Uterus (tissue), 4 donors: ENCODE results near the gene TMEM186. TPM values are rescaled to one million over a fixed set of nuclear protein-coding genes. Genes with fewer than 3 reads are reported as not detected.

ENCODE experiments used
- DNase-seq, 2 donors: peaks; one replicate each; pipeline ENCODE4 v3.0.0-alpha.2; 2019 to 2020
- H3K27ac ChIP-seq, 2 donors: fragments of 200-600 bp; sonication (generic); 1 replicate in 1 of 2; 2 replicates in 1 of 2; pipeline ENCODE4 v1.5.1; 2016 to 2018
- H3K27me3 ChIP-seq, 2 donors: fragments of 200-600 bp; sonication (generic); one replicate each; pipeline ENCODE4 v1.5.1; 2018 to 2019; ENCODE audit warnings: control low read depth in 1 of 2
- H3K36me3 ChIP-seq, 2 donors: fragments of 200-600 bp; sonication (generic); one replicate each; pipeline ENCODE4 v1.5.1; 2019; ENCODE audit warnings: control low read depth in 1 of 2
- H3K4me1 ChIP-seq, 2 donors: fragments of 200-600 bp; sonication (generic); one replicate each; pipeline ENCODE4 v1.5.1; 2018 to 2019; ENCODE audit warnings: control low read depth in 1 of 2
- H3K4me3 ChIP-seq, 2 donors: fragments of 200-600 bp; sonication (generic); 1 replicate in 1 of 2; 2 replicates in 1 of 2; pipeline ENCODE4 v1.5.1; 2018 to 2019; ENCODE audit warnings: mild to moderate bottlenecking in 1 of 2
- H3K9me3 ChIP-seq, 2 donors: fragments of 200-600 bp; sonication (generic); one replicate each; pipeline ENCODE4 v1.5.1; 2019; ENCODE audit warnings: control low read depth in 1 of 2
- CTCF ChIP-seq, 4 experiments: fragments of 200-600 bp in 2 of 4; fragments of 450-650 bp in 2 of 4; sonication (generic) in 2 of 4; IDR thresholded peaks; one replicate each; pipeline ENCODE4 v1.5.1; 2016 to 2019; ENCODE audit warnings: antibody characterized with exemption in 4 of 4, mild to moderate bottlenecking in 2 of 4, moderate library complexity in 1 of 4
- POLR2A ChIP-seq, 2 donors: fragments of 450-650 bp; IDR thresholded peaks; one replicate each; pipeline ENCODE4 v1.6.1; 2016; ENCODE audit warnings: antibody characterized with exemption in 2 of 2, mild to moderate bottlenecking in 1 of 2, moderate library complexity in 1 of 2
- intact Hi-C: fragments of 100-400 bp; cut with DNase I; formaldehyde crosslinking; loops from one replicate; pipeline ENCODE4 v1.15.1; 2023; ENCODE audit warnings: low total_unique reads
- total RNA-seq, 4 donors: library from RNA; depleted of rRNA in 3 of 4; stranded (reverse); fragments of >200 nt in 3 of 4; gene quantifications; one replicate each; pipeline versions ENCODE4 v1.1.0 to v1.2.4, GENCODE V29; 2014 to 2023
- donor health status: DM: yes; HTN: yes; CAD: no.

The TMEM186 gene
- total RNA-seq, 4 donors from 2014 or later, result 6.1 to 9.1 (median 8.3) TPM

GRCh38 chr16:8767176-8767575 is 30.3 kb downstream of the TMEM186 start:
- TF ChIP-seq POLR2A (IDR thresholded peaks at IDR 0.05) (no peak), CTCF (IDR thresholded peaks at IDR 0.05) (no peak)
- Histone ChIP-seq H3K4me1 (no peaks in the 10 kb centered on the region), H3K9me3 (no peaks in the 10 kb centered on the region), H3K36me3 (no peaks in the 10 kb centered on the region), H3K4me3 (no peak overlapping the region), H3K27ac (no peak overlapping the region), H3K27me3 (no peaks in the 10 kb centered on the region)
- intact Hi-C loops, result no loop called here
- no peak for DNase-seq

GRCh38 chr16:8764525-8765250 is 32.8 kb downstream of the TMEM186 start:
- TF ChIP-seq POLR2A (IDR thresholded peaks at IDR 0.05), result no peak
- no peak for TF ChIP-seq CTCF (IDR thresholded peaks at IDR 0.05)
- Histone ChIP-seq H3K4me1 (no peaks in the 10 kb centered on the region), H3K9me3 (no peaks in the 10 kb centered on the region), H3K27ac (no peak overlapping the region), H3K27me3 (no peaks in the 10 kb centered on the region), H3K36me3 (no peaks in the 10 kb centered on the region), H3K4me3 (no peak overlapping the region)
- no peak for DNase-seq
- intact Hi-C loops, result no loop called here

- no peaks in the 10 kb centered on the region for H3K36me3 ChIP-seq
- H3K9me3 ChIP-seq, result no peaks in the 10 kb centered on the region
- no peaks in the 10 kb centered on the region for H3K27me3 ChIP-seq
- H3K27ac ChIP-seq, result no peak overlapping the region
- intact Hi-C loops, result no loop called here
- no peaks in the 10 kb centered on the region for H3K4me1 ChIP-seq
- DNase-seq, result no peak
- TF ChIP-seq CTCF (IDR thresholded peaks at IDR 0.05) (no peak), POLR2A (IDR thresholded peaks at IDR 0.05) (no peak)
- no peak overlapping the region for H3K4me3 ChIP-seq
Measured at GRCh38 chr16:8763899-8764298, 33.5 kb downstream of the TMEM186 start.

GRCh38 chr16:8763083-8763482 is 34.4 kb downstream of the TMEM186 start:
- TF ChIP-seq POLR2A (IDR thresholded peaks at IDR 0.05), result no peak
- H3K9me3 ChIP-seq, result no peaks in the 10 kb centered on the region
- H3K4me3 ChIP-seq, result no peak overlapping the region
- H3K4me1 ChIP-seq, result no peaks in the 10 kb centered on the region
- H3K36me3 ChIP-seq, result no peaks in the 10 kb centered on the region
- no peaks in the 10 kb centered on the region for H3K27me3 ChIP-seq
- DNase-seq, result no peak
- no peak overlapping the region for H3K27ac ChIP-seq
- intact Hi-C loops, result no loop called here

GRCh38 chr16:8762254-8762653 is 35.2 kb downstream of the TMEM186 start:
- no peaks in the 10 kb centered on the region for H3K9me3 ChIP-seq
- no peak for DNase-seq
- H3K27ac ChIP-seq, result no peak overlapping the region
- no peaks in the 10 kb centered on the region for H3K36me3 ChIP-seq
- intact Hi-C loops, result no loop called here
- H3K27me3 ChIP-seq, result no peaks in the 10 kb centered on the region
- TF ChIP-seq POLR2A (IDR thresholded peaks at IDR 0.05), result no peak
- no peak for TF ChIP-seq CTCF (IDR thresholded peaks at IDR 0.05)
- H3K4me3 ChIP-seq, result no peak overlapping the region
- no peaks in the 10 kb centered on the region for H3K4me1 ChIP-seq
